Measurements from ENCODE around the gene PAK1. TPM values are rescaled to one million over a fixed set of nuclear protein-coding genes. Genes with fewer than 3 reads are reported as not detected.
A peak's percentile ranks its signal among the peaks of the same experiment; 100 is the strongest.

Gene PAK1
- total RNA-seq, 1 experiment from 2014 or later: 126 TPM

GRCh38 chr11:77412814-77413213 is 61.1 kb downstream of the PAK1 start:
- DNase-seq: peak; percentile 16
- Histone ChIP-seq H3K27me3 (ENCODE audit: control insufficient read depth, insufficient read depth, low read length) (no peaks in the 10 kb centered on the region), H3K4me3 (ENCODE audit: insufficient read depth, low read depth, low read length) (no peak overlapping the region), H3K36me3 (replicated peaks; ENCODE audit: control insufficient read depth, insufficient read depth, low read length) (no peaks in the 10 kb centered on the region; the same call in 1 of the 2 replicates)

- Histone ChIP-seq H3K36me3 (replicated peaks; ENCODE audit: control insufficient read depth, insufficient read depth, low read length) (no peaks in the 10 kb centered on the region; the same call in 1 of the 2 replicates), H3K4me3 (ENCODE audit: insufficient read depth, low read depth, low read length) (peak overlapping the region; percentile 76), H3K27me3 (ENCODE audit: control insufficient read depth, insufficient read depth, low read length) (no peaks in the 10 kb centered on the region)
- DNase-seq: peak; percentile 84
Measured at GRCh38 chr11:77411717-77412441, 62.0 kb downstream of the PAK1 start.

- DNase-seq: no peak
- H3K4me3 ChIP-seq (ENCODE audit: insufficient read depth, low read depth, low read length): peak overlapping the region; percentile 76
- no peaks in the 10 kb centered on the region for H3K27me3 ChIP-seq (ENCODE audit: control insufficient read depth, insufficient read depth, low read length)
- no peaks in the 10 kb centered on the region; the same call in 1 of the 2 replicates for H3K36me3 ChIP-seq (replicated peaks; ENCODE audit: control insufficient read depth, insufficient read depth, low read length)
Measured at GRCh38 chr11:77411137-77411707, 62.7 kb downstream of the PAK1 start.

GRCh38 chr11:77410076-77410827 is 63.6 kb downstream of the PAK1 start:
- DNase-seq: no peak
- no peaks in the 10 kb centered on the region; the same call in 1 of the 2 replicates for H3K36me3 ChIP-seq (replicated peaks; ENCODE audit: control insufficient read depth, insufficient read depth, low read length)
- no peaks in the 10 kb centered on the region for H3K27me3 ChIP-seq (ENCODE audit: control insufficient read depth, insufficient read depth, low read length)
- H3K4me3 ChIP-seq (ENCODE audit: insufficient read depth, low read depth, low read length): peak overlapping the region; percentile 76; the same call in 1 of the 2 replicates

- no peak overlapping the region for H3K4me3 ChIP-seq (ENCODE audit: insufficient read depth, low read depth, low read length)
- no peaks in the 10 kb centered on the region; the same call in 1 of the 2 replicates for H3K36me3 ChIP-seq (replicated peaks; ENCODE audit: control insufficient read depth, insufficient read depth, low read length)
- no peaks in the 10 kb centered on the region for H3K27me3 ChIP-seq (ENCODE audit: control insufficient read depth, insufficient read depth, low read length)
- DNase-seq: no peak
Measured at GRCh38 chr11:77409046-77409445, 64.8 kb downstream of the PAK1 start.

GRCh38 chr11:77407613-77408012 is 66.3 kb downstream of the PAK1 start:
- Histone ChIP-seq H3K4me3 (ENCODE audit: insufficient read depth, low read depth, low read length) (no peak overlapping the region), H3K36me3 (replicated peaks; ENCODE audit: control insufficient read depth, insufficient read depth, low read length) (no peaks in the 10 kb centered on the region; the same call in 1 of the 2 replicates), H3K27me3 (ENCODE audit: control insufficient read depth, insufficient read depth, low read length) (no peaks in the 10 kb centered on the region)
- no peak for DNase-seq

- no peak for DNase-seq
- Histone ChIP-seq H3K4me3 (ENCODE audit: insufficient read depth, low read depth, low read length) (no peak overlapping the region), H3K36me3 (replicated peaks; ENCODE audit: control insufficient read depth, insufficient read depth, low read length) (no peaks in the 10 kb centered on the region; the same call in 1 of the 2 replicates), H3K27me3 (ENCODE audit: control insufficient read depth, insufficient read depth, low read length) (no peaks in the 10 kb centered on the region)
Measured at GRCh38 chr11:77406396-77406795, 67.5 kb downstream of the PAK1 start.

GRCh38 chr11:77403211-77403610 is 70.7 kb downstream of the PAK1 start:
- Histone ChIP-seq H3K36me3 (replicated peaks; ENCODE audit: control insufficient read depth, insufficient read depth, low read length) (no peaks in the 10 kb centered on the region), H3K4me3 (ENCODE audit: insufficient read depth, low read depth, low read length) (no peak overlapping the region), H3K27me3 (ENCODE audit: control insufficient read depth, insufficient read depth, low read length) (no peaks in the 10 kb centered on the region)
- DNase-seq: no peak

- Histone ChIP-seq H3K27me3 (ENCODE audit: control insufficient read depth, insufficient read depth, low read length) (no peaks in the 10 kb centered on the region), H3K36me3 (replicated peaks; ENCODE audit: control insufficient read depth, insufficient read depth, low read length) (no peaks in the 10 kb centered on the region), H3K4me3 (ENCODE audit: insufficient read depth, low read depth, low read length) (no peak overlapping the region)
- DNase-seq: peak; percentile 13
Measured at GRCh38 chr11:77402218-77402556, 71.7 kb downstream of the PAK1 start.

- Histone ChIP-seq H3K36me3 (replicated peaks; ENCODE audit: control insufficient read depth, insufficient read depth, low read length) (no peaks in the 10 kb centered on the region), H3K4me3 (ENCODE audit: insufficient read depth, low read depth, low read length) (no peak overlapping the region), H3K27me3 (ENCODE audit: control insufficient read depth, insufficient read depth, low read length) (no peaks in the 10 kb centered on the region)
- DNase-seq: no peak
Measured at GRCh38 chr11:77401486-77402217, 72.2 kb downstream of the PAK1 start.

GRCh38 chr11:77400775-77401449 is 73.0 kb downstream of the PAK1 start:
- H3K4me3 ChIP-seq (ENCODE audit: insufficient read depth, low read depth, low read length): no peak overlapping the region
- no peaks in the 10 kb centered on the region for H3K36me3 ChIP-seq (replicated peaks; ENCODE audit: control insufficient read depth, insufficient read depth, low read length)
- no peak for DNase-seq
- H3K27me3 ChIP-seq (ENCODE audit: control insufficient read depth, insufficient read depth, low read length): no peaks in the 10 kb centered on the region

- no peak for DNase-seq
- Histone ChIP-seq H3K4me3 (ENCODE audit: insufficient read depth, low read depth, low read length) (no peak overlapping the region), H3K36me3 (replicated peaks; ENCODE audit: control insufficient read depth, insufficient read depth, low read length) (no peaks in the 10 kb centered on the region), H3K27me3 (ENCODE audit: control insufficient read depth, insufficient read depth, low read length) (no peaks in the 10 kb centered on the region)
Measured at GRCh38 chr11:77400271-77400670, 73.6 kb downstream of the PAK1 start.

GRCh38 chr11:77397631-77398030 is 76.3 kb downstream of the PAK1 start:
- no peak overlapping the region for H3K4me3 ChIP-seq (ENCODE audit: insufficient read depth, low read depth, low read length)
- H3K27me3 ChIP-seq (ENCODE audit: control insufficient read depth, insufficient read depth, low read length): no peaks in the 10 kb centered on the region
- H3K36me3 ChIP-seq (replicated peaks; ENCODE audit: control insufficient read depth, insufficient read depth, low read length): no peaks in the 10 kb centered on the region
- DNase-seq: no peak

- DNase-seq: no peak
Measured at GRCh38 chr11:77396911-77397310, 77.0 kb downstream of the PAK1 start.

More at GRCh38 chr11:77396911-77397310, 77.0 kb downstream of the PAK1 start:
- no peaks in the 10 kb centered on the region for H3K27me3 ChIP-seq (ENCODE audit: control insufficient read depth, insufficient read depth, low read length)
- H3K4me3 ChIP-seq (ENCODE audit: insufficient read depth, low read depth, low read length): no peak overlapping the region
- no peaks in the 10 kb centered on the region for H3K36me3 ChIP-seq (replicated peaks; ENCODE audit: control insufficient read depth, insufficient read depth, low read length)
